Astrocyte of the hippocampus (primary cell): ENCODE measurements around the gene PPP1R3F.

Source experiments
- DNase-seq: peaks from one replicate; pipeline ENCODE4 v3.0.0; 2011; ENCODE audit warnings: low read depth, low spot score

PPP1R3F gene, protein sequence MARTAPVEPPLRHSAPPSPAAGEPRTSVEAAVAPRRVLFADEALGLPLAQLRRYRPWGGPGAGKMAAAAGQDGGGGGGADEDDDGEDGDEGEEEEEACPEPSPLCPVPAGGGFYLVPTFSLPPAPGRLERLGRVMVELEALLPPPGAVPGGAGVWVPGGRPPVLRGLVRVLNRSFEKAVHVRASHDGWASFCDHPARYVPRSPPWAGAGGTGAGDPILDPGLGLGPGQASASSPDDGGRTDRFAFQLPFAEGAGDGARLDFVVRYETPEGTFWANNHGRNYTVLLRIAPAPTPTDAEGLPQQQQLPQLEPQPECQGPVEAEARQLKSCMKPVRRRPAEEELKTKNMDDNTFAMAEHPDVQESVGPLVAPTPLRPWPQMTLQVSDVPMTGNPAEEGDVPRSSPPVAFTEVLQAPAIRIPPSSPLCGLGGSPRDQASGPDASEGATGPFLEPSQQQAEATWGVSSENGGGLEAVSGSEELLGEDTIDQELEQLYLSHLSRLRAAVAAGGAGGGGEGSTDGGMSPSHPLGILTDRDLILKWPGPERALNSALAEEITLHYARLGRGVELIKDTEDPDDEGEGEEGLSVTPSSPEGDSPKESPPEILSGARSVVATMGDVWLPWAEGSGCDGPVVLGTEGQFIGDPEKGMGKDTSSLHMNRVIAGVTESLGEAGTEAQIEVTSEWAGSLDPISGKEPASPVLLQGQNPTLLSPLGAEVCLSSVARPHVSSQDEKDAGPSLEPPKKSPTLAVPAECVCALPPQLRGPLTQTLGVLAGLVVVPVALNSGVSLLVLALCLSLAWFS

DNA sequence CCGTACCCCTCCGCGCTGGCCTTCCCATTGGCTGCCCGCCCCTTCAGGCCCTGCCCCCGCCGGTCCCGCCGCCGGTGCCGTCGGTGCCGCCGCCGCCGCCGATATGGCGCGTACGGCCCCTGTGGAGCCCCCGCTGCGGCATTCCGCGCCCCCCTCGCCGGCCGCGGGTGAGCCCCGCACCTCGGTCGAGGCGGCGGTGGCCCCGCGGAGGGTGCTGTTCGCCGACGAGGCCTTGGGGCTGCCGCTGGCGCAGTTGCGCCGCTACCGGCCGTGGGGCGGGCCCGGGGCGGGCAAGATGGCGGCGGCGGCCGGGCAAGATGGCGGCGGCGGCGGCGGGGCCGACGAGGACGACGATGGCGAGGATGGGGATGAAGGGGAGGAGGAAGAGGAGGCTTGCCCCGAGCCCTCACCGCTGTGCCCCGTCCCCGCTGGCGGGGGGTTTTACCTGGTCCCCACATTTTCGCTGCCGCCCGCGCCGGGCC lies at the start of gene PPP1R3F:
TSS of gene PPP1R3F (plus strand) at position 27 of the 482 bp plus-strand sequence. CDS start at position 104, 77 bp downstream.
- no peak for DNase-seq

DNA sequence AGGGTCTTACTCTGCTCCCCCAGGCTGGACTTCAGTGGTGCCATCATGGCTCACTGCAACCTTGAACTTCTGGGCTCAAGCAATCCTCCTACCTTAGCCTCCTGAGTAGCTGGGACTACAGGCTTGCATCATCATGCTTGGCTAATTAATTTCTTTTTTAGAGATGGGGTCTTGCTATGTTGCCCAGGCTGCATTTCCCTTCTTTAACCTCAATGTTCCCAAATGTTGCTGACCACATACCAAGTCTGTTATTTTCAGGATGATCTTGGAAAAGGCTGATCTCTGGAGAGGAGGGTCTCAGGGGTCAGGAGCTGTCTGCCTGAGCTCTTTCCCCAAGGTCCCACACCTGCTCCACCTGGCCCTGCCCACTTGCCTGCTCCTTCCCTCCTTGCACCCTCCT lies 49.5 kb upstream of the PPP1R3F start:
- no peak for DNase-seq

DNA sequence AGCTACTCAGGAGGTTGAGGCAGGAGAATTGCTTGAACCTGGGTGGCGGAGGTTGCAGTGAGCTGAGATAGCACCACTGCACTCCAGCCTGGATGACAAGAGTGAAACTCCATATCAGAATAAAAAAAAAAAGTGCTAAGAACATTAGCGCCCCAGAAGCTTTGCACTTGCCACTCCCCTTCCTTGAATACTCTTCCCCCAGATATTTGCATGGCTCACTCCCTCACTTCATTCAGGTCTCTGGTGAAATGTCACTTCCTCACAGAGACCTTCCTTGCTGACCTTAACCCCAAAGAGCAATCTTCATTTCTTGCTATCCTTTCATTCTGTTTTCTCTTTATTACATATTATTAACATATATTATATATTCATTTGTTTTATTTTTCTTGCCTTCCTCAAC lies 47.7 kb upstream of the PPP1R3F start:
- no peak for DNase-seq

DNA sequence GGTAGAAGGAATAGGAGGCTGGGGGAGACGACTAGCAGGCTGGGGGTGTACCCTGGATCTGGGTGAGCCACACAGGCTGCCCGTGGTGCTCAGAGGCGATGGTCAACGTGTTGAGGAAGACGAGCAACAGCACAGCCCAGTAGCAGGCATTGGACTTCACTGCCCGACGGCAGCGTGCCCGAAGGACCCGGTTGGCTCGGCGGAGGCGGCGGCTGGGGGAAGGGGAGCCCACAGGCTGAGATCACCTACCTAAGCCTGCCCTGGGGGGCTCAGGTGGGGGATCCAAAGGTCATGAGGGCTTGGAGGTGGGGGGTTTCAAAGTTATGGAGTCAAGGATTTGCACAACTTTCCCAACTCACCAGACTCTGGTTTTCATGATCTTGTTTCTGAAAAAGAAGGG lies 43.7 kb upstream of the PPP1R3F start:
- no peak for DNase-seq

DNA sequence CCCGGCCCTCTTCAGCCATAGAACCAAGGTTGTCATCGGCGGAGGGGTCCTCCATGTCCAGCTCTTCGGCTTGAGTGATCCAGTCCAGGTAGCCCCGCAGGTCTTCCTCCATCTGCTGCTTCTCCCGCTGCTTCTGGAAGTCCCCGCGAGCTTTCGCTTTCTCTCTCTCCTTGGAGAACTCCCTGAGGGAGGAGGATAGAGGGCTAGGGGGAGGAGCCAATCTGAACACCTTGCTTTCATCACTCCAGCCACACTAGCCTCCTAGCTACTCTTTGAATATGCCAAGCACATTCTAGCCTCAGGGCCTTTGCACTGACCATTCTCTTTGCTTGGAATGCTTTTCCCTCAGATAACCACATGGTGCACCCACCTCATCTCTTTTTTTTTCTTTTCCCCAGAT lies 42.6 kb upstream of the PPP1R3F start:
- DNase-seq: no peak

DNA sequence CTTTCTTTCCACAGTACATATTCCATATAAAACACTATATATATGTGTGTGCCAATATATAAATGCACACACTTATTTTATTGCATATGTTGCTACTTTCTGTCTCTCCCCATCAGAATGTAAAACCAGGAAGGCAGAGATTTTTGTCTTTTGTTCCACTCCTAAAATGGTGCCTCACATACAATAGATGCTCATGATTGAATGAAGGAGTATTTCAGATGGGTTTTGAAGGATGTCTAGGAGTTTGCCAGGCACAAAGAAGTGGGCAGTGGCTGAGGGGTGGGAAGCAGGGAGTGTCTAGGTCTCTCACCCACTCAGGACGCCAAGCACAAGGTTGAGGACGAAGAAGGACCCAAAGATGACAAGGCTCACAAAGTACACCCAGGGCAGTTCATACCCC lies 41.9 kb upstream of the PPP1R3F start:
- no peak for DNase-seq

DNA sequence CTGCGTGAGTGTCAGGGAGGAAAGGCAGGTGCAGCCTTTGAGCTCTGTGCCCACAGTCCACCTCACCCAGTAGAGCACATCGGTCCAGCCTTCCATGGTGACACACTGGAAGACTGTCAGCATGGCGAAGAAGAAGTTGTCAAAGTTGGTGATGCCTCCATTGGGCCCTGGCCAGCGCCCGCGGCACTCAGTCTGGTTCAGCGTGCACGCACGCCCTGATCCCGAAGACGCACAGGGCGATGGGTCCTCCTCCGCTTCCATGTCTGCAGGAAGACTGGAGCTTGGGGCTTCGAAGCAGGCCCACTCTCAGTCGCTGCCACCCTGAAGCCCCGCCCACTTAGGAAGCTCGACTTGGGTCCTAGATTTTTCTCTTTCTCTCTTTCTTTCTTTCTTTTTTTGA lies 41.4 kb upstream of the PPP1R3F start:
- no peak for DNase-seq

DNA sequence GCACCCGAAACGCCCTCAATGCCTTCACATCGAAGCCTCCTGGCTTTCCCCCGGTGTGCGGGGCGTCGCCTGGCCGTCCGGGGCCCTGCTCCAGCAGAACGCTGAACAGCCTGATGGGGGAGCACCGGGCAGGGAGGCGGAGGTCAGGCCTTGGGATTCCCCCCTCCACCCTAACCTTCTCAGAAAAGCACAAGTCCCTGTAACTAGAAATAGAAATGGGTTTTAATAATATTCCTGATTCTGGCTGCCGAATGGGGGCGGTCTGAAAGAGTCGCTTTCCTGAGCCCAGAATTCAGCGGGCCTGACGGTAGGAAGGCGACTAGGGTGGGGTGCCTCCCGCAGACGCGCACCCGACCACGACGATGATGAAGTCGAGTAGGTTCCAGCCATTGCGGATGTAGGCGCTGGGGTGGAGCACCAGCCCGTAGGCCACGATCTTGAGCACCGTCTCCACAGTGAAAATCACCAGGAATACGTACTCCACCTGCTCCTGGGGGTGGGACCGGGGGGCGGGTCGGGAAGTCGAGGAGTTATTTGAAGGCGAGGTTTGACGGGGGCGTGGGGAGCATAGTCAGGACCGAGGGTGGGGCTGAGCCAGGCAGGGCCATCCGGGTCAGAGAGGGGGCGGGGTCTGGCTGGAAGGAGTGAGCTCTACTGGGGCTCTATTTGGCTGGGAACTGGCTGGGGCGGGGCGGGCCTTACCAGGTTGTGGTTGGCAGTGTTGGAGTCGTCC lies 38.9 kb upstream of the PPP1R3F start:
- DNase-seq: no peak

DNA sequence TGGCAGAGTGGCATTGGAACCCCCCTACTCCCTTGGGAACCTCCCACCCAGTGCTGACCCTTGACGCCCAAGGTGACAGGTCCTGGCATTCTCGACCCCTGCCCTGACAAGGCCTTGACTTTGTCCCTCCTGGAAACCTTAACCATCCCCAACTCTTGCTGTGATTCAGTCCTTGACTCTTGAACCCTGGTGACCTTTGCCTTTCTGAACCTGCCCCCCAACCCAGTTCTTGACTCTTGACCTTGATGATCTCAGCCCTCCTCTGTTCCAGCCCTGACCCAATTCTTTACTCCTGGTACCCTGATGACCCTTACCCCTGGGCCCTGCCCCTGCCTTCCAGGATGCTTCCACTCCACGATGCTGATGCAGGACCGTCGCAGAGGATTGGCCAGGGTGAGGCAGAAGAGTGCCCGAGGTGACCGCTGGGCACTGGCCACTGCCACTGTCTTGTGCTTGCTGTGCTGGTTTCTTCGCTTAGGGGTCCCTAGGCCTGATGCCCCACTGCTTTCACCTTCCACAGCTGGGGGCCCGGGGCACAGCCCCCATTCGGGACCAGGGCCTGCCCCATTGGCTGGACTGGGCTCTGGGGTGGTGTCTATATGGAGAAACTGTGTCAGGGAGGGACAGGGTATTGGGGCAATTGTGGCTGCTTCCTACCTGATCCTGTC lies 38.1 kb upstream of the PPP1R3F start:
- no peak for DNase-seq

DNA sequence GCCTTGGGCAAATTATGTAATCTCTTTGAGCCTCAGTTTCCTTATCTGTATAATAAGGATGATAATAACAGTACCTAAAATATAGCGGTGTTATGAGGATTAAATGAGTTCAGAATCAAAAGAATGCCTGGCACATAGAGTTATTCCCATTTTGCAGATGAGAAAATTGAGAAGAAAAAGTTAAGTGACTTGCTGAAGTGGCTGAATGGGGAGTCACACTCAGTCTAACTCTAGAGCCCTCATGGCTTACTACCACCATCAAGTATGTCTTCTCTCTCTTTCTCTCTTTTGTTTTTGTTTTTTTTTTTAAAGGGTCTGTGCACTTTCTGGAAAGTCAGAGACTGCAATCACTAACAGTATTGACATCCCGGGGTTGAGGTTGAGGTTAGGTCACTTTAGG lies 37.1 kb upstream of the PPP1R3F start:
- DNase-seq: no peak

DNA sequence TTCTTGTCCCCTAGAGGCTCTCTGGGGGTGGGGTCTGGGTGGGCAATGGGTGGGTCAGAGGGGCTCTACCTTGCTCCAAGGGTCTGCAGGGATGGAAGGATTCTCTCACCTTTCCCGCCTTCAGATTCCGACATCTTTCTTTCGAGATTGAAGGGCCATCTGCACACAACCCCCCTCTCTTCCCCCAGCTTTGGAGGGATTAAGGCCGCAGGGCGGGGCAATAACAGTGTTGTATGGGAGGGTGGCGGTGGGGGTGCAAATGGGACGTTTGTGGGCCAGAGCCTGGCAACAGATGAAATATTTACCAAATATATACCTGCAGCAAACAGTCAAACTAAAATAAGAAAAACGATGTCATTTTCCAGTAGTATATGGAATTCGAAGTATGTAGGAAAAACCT lies 36.4 kb upstream of the PPP1R3F start, which contains the start of gene CACNA1F:
TSS of gene CACNA1F (minus strand) at position 165 of the 400 bp plus-strand sequence. CDS start at position 134, 31 bp downstream.
- DNase-seq: no peak

DNA sequence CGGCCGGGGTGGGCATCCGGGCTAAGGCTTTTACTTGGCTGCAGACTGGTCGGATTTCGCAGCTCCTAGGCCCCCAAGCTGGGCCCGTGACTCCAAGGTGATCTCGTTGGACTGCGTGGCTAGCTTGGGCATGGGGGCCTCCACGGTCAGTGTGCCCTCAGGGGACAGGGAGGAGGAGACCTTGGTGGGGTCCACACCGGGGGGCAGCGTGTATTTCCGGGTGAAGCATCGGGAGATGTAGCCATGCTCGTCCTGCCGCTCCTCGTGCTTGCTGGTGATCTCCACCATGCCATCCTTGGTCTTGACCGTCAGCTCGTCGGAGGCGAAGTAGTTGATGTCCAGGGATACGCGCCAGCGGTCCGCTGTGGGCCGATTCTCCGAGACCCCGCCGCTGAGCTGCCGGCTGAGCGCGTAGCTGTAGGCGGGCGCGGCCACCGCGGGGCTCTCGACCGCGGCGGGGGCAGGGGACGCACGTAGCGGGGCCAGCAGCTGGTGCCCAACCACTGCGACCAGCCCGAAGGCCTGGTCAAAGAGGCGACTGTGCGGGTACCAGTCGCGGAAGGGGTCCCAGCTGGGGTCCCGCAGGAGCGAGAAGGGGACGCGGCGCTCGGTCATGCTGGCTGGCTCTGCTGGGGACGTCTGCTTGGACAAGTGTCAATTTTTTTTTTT lies 35.6 kb upstream of the PPP1R3F start:
- DNase-seq: no peak

DNA sequence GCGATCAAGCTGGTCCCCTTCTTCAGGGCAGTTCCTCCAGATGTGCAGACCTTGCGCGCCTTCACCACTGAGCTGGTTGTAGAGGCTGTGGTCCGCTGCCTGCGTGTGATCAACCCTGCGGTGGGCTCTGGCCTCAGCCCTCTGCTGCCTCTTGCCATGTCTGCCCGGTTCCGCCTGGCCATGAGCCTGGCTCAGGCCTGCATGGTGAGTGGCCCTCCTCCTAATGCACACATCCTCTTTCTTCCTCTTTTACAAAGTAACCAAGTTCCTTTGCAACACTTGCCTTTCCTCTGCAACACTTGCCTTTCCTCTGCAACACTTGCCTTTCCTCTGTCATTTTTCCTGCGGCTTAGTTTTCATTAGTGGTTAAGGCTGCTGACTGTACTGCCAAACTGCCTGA lies 32.5 kb upstream of the PPP1R3F start:
- no peak for DNase-seq

DNA sequence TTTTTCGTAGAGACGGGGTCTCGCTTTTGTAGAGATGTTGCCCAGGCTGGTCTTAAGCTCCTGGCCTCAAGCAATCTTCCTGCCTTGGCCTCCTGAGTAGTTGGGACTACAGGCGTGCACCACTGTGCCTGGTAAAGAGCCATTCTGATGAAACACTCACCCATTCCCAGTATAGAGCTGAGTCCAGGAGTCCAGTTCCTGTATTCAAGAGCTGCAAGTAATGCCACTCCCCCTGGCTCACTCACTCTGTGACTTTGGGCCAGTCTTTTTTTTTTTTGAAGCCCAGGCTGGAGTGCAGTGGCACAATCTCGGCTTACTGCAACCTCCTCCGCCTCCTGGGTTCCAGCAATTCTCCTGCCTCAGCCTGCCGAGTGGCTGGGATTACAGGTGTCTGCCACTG lies 30.9 kb upstream of the PPP1R3F start:
- DNase-seq: no peak

DNA sequence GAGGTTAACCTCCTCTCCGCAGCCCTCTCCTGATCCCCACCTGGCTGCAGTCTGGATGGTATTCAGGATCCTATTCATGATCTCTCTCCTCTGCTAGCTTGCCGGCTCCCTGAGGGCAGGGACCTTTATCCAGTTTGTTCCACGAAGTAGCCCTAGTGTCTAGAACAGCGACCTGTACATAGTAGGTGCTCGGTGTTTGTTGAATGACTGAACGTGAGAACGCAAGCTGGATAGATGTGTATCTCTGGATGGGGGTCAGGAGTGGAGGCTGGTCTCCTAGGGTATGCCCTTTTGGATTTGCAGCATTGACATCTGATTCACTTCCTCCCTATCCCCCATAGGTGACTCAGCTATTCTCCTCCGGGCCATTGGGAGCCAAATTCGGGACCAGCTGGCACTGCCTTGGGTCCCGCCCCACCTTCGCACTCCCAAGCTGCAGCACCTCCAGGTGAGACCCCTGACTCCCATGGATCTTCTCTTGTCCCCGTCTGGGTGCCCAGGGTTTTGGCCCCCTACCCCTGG lies 27.0 kb upstream of the PPP1R3F start:
- DNase-seq: no peak

DNA sequence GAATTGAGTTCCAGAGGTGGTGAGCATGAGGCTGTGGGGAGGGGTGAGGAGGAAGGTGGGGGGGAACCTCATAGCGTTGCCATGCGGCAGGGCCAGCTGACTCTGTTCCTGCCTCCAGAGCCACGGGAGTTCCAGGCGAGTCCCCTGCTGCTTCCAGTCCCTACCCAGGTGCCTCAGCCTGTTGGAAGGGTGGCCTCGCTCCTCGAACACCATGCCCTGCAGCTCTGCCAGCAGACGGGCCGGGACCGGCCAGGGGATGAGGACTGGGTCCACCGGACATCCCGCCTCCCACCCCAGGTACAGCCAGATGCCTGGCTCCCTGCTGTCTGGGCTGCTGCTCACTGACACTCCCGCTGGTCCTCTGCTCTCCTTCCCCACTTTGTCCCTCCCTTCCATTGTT lies 26.4 kb upstream of the PPP1R3F start:
- no peak for DNase-seq

DNA sequence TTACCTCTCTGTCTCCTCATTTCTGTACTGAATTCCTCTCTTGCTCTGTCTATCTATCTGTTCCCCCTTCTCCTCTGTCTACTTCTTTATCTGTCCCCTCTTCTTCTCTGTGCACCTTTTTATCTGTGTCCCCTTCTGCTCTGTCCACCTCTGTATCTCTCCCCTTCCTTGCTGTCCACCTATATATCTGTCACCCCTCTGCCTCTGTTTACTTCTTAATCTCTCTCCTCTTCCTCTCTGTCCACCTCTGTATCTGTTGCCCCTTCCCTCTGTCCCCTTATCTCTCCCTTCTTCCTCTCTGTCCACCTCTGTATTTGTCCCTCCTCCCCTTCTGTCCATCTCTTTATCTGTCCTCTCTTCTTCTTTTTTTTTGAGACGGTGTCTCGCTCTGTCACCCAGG lies 25.4 kb upstream of the PPP1R3F start:
- DNase-seq: no peak

DNA sequence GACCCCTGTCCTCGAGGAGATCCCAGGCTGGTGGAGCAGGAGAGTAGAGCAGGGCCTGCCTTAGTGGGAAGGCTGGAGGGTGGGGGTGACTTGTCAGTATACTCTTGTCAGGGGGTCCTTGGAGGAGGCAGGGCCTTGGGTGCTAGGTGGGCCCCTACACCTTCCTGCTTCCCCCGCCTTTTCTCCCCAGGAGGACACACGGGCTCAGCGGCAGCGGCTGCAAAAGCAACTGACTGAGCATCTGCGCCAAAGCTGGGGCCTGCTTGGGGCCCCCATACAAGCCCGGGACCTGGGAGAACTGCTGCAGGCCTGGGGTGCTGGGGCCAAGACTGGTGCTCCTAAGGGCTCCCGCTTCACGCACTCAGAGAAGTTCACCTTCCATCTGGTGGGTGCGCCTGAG lies 23.1 kb upstream of the PPP1R3F start:
- no peak for DNase-seq

DNA sequence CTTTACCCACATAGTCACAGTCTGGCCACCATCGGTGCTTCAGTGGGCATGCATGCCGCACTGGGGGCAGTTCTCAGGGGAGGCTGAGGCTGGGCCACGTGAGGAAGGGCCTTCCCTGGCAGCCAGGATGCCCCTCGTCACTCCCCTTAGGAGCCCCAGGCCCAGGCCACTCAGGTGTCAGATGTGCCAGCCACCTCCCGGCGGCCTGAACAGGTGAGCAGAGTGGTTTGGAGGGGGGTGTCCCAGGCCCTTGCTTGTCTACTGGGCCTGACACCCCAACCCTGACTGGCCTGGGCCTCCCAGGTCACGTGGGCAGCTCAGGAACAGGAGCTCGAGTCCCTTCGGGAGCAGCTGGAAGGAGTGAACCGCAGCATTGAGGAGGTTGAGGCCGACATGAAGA lies 22.2 kb upstream of the PPP1R3F start:
- no peak for DNase-seq

DNA sequence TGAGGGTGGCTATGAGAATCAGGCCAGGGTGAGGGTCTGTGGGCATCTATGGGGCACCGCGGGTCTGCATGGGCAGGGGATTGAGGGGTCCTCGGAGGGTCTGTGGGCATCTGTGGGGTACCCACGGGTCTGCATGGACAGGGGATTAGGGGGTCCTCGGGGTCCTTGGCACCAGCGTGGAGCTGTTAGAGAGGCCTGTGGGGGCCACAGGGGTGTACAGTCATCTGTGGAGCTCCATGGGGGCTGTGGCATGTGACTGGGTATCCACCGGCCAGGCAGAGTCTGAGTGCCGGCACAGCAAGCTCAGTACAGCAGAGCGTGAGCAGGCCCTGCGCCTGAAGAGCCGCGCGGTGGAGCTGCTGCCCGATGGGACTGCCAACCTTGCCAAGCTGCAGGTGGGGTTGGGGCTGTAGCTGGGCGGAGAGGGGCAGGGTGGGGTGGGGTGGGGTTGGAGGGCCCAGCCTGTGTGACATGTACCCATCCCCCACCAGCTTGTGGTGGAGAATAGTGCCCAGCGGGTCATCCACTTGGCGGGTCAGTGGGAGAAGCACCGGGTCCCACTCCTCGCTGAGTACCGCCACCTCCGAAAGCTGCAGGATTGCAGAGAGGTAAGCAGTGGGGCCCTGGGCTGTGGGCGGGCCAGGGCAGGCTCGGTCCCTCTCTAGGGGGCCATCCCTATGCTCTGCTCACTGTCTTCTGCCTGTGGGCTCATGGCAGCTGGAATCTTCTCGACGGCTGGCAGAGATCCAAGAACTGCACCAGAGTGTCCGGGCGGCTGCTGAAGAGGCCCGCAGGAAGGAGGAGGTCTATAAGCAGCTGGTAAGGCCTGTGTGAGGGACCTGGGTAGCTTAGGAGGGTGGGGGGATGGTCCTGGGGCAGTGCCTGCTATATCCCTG lies 21.4 kb upstream of the PPP1R3F start:
- DNase-seq: no peak
